Tibial nerve (tissue), 4 donors: Measurements from ENCODE around the gene PRCP. TPM values are rescaled to one million over a fixed set of nuclear protein-coding genes. Genes with fewer than 3 reads are reported as not detected.
A peak's percentile ranks its signal among the peaks of the same experiment; 100 is the strongest.

Experiments used
- DNase-seq, 2 donors: peaks; one replicate each; pipeline ENCODE4 v3.0.0-alpha.2; 2019; ENCODE audit warnings: low spot score in 2 of 2
- H3K27ac ChIP-seq, 4 donors: fragments of 200-600 bp; sonication (generic) in 3 of 4; one replicate each; pipeline ENCODE4 v1.5.1; 2017 to 2019; ENCODE audit warnings: mild to moderate bottlenecking in 1 of 4
- H3K27me3 ChIP-seq, 2 donors: fragments of 200-600 bp; sonication (generic) in 1 of 2; one replicate each; pipeline versions ENCODE4 v1.5.1 to v1.6.0; 2017 to 2019
- H3K36me3 ChIP-seq, 3 donors: fragments of 200-600 bp; sonication (generic); one replicate each; pipeline ENCODE4 v1.5.1; 2018 to 2019
- H3K4me1 ChIP-seq, 4 donors: fragments of 200-600 bp; sonication (generic) in 3 of 4; one replicate each; pipeline ENCODE4 v1.5.1; 2017 to 2019
- H3K4me3 ChIP-seq, 4 donors: fragments of 200-600 bp; sonication (generic) in 3 of 4; one replicate each; pipeline ENCODE4 v1.5.1; 2017 to 2019; ENCODE audit warnings: mild to moderate bottlenecking in 1 of 4, moderate library complexity in 1 of 4
- H3K9me3 ChIP-seq, 4 donors: fragments of 200-600 bp; sonication (generic) in 3 of 4; one replicate each; pipeline ENCODE4 v1.5.1; 2017 to 2019
- CTCF ChIP-seq, 5 experiments: fragments of 200-600 bp in 3 of 5; fragments of 450-650 bp in 2 of 5; sonication (generic) in 3 of 5; IDR thresholded peaks; one replicate each; pipeline ENCODE4 v1.5.1; 2016 to 2019; ENCODE audit warnings: antibody characterized with exemption in 5 of 5, mild to moderate bottlenecking in 3 of 5, moderate library complexity in 2 of 5
- EP300 ChIP-seq, 2 donors: sonication (generic); formaldehyde crosslinking; IDR thresholded peaks; one replicate each; pipeline ENCODE4 v1.6.1; 2017; ENCODE audit warnings: antibody characterized with exemption in 2 of 2, mild to moderate bottlenecking in 1 of 2
- POLR2A ChIP-seq, 2 donors: fragments of 450-650 bp; IDR thresholded peaks; one replicate each; pipeline ENCODE4 v1.6.1; 2017; ENCODE audit warnings: antibody characterized with exemption in 2 of 2, mild to moderate bottlenecking in 2 of 2, moderate library complexity in 2 of 2
- WGBS, 2 donors: methylation state at CpG; one replicate each; pipeline ENCODE4 v1.1.5; 2018; 5-methylcytosine and 5-hydroxymethylcytosine counted together
- total RNA-seq, 4 donors: library from RNA; depleted of rRNA; stranded (reverse); fragments of >200 nt; gene quantifications; one replicate each; pipeline ENCODE4 v1.1.0, GENCODE V29; 2016

The PRCP gene
- total RNA-seq, 4 donors from 2014 or later: 39.6 to 58.6 (median 45.8) TPM

GRCh38 chr11:82909015-82909640, 8.9 kb upstream of the PRCP start:
- no peak for TF ChIP-seq POLR2A (IDR thresholded peaks at IDR 0.05)
- TF ChIP-seq CTCF (IDR thresholded peaks at IDR 0.05): no peak
- no peak for TF ChIP-seq EP300 (IDR thresholded peaks at IDR 0.05)
- Histone ChIP-seq H3K4me3 (no peak overlapping the region), H3K36me3 (no peaks in the 10 kb centered on the region), H3K9me3 (no peaks in the 10 kb centered on the region), H3K4me1 (peaks cover 0 to 24% (median 6%) of the 10 kb centered on the region in 4 donors), H3K27ac (peak overlapping the region in 3 of 4 donors; percentile 18 to 31 (median 22)), H3K27me3 (no peaks in the 10 kb centered on the region)
- WGBS, 2 donors: 39 to 44% methylated on average over 7 of the region's 7 CpGs
- DNase-seq: no peak

GRCh38 chr11:82908311-82908710, 8.1 kb upstream of the PRCP start:
- DNase-seq: no peak
- Histone ChIP-seq H3K36me3 (no peaks in the 10 kb centered on the region), H3K27ac (peak overlapping the region in 3 of 4 donors; percentile 18 to 31 (median 22)), H3K4me1 (peaks cover 0 to 24% (median 6%) of the 10 kb centered on the region in 4 donors), H3K9me3 (no peaks in the 10 kb centered on the region), H3K27me3 (no peaks in the 10 kb centered on the region), H3K4me3 (no peak overlapping the region)
- TF ChIP-seq POLR2A (IDR thresholded peaks at IDR 0.05) (no peak), CTCF (IDR thresholded peaks at IDR 0.05) (no peak), EP300 (IDR thresholded peaks at IDR 0.05) (no peak)

- peaks cover 0 to 24% (median 6%) of the 10 kb centered on the region in 4 donors for H3K4me1 ChIP-seq
- 50 to 54% methylated on average over 5 of the region's 5 CpGs for WGBS, 2 donors
Measured at GRCh38 chr11:82907371-82907770, 7.1 kb upstream of the PRCP start.

GRCh38 chr11:82906931-82907330, 6.7 kb upstream of the PRCP start:
- 11 to 18% methylated on average over 2 of the region's 2 CpGs for WGBS, 2 donors
- Histone ChIP-seq H3K27me3 (no peaks in the 10 kb centered on the region), H3K4me1 (peaks cover 0 to 28% (median 6%) of the 10 kb centered on the region in 4 donors), H3K36me3 (no peaks in the 10 kb centered on the region), H3K27ac (peak overlapping the region in 2 of 4 donors; percentile 58 to 75), H3K4me3 (no peak overlapping the region), H3K9me3 (no peaks in the 10 kb centered on the region)
- no peak for TF ChIP-seq CTCF (IDR thresholded peaks at IDR 0.05)
- no peak for TF ChIP-seq POLR2A (IDR thresholded peaks at IDR 0.05)
- TF ChIP-seq EP300 (IDR thresholded peaks at IDR 0.05): no peak
- DNase-seq: no peak

More at GRCh38 chr11:82907371-82907770, 7.1 kb upstream of the PRCP start:
- Histone ChIP-seq H3K27ac (peak overlapping the region in 2 of 4 donors; percentile 58 to 75), H3K36me3 (no peaks in the 10 kb centered on the region), H3K27me3 (no peaks in the 10 kb centered on the region), H3K4me3 (no peak overlapping the region), H3K9me3 (no peaks in the 10 kb centered on the region)
- TF ChIP-seq CTCF (IDR thresholded peaks at IDR 0.05): no peak
- TF ChIP-seq POLR2A (IDR thresholded peaks at IDR 0.05): no peak
- TF ChIP-seq EP300 (IDR thresholded peaks at IDR 0.05): no peak
- DNase-seq: no peak

GRCh38 chr11:82906236-82906635, 6.0 kb upstream of the PRCP start:
- WGBS, 2 donors: 19 to 27% methylated on average over 1 of the region's 1 CpG

More at GRCh38 chr11:82906236-82906635, 6.0 kb upstream of the PRCP start:
- H3K27ac ChIP-seq: peak overlapping the region in 2 of 4 donors; percentile 58 to 75
- peak overlapping the region in 1 of 4 donors; percentile 1 for H3K4me3 ChIP-seq
- DNase-seq: no peak
- H3K4me1 ChIP-seq: peaks cover 0 to 32% (median 6%) of the 10 kb centered on the region in 4 donors
- H3K27me3 ChIP-seq: no peaks in the 10 kb centered on the region
- H3K9me3 ChIP-seq: no peaks in the 10 kb centered on the region
- TF ChIP-seq POLR2A (IDR thresholded peaks at IDR 0.05) (no peak), CTCF (IDR thresholded peaks at IDR 0.05) (peak; percentile 43 to 70 (median 54))
- H3K36me3 ChIP-seq: no peaks in the 10 kb centered on the region
